Glutamatergic neuron (in vitro differentiated cells): ENCODE measurements around the gene RTN4. TPM values are rescaled to one million over a fixed set of nuclear protein-coding genes. Genes with fewer than 3 reads are reported as not detected.

Experiments used
- DNase-seq: peaks from one replicate; pipeline ENCODE4 v3.0.0; 2022
- H3K27ac Mint-ChIP-seq: one replicate; pipeline ENCODE4 v1.8.0; 2020; ENCODE audit warnings: mild to moderate bottlenecking, mixed read lengths, inconsistent platforms; ENCODE audit not compliant: unreplicated experiment
- H3K27me3 Mint-ChIP-seq: one replicate; pipeline ENCODE4 v1.8.0; 2020; ENCODE audit warnings: mild to moderate bottlenecking, moderate library complexity, mixed read lengths, inconsistent platforms; ENCODE audit not compliant: unreplicated experiment
- H3K36me3 Mint-ChIP-seq: one replicate; pipeline ENCODE4 v1.8.0; 2020; ENCODE audit warnings: mild to moderate bottlenecking, mixed read lengths, inconsistent platforms; ENCODE audit not compliant: unreplicated experiment
- H3K4me1 Mint-ChIP-seq: one replicate; pipeline ENCODE4 v1.8.0; 2020; ENCODE audit warnings: mild to moderate bottlenecking, low read depth, mixed read lengths, inconsistent platforms; ENCODE audit not compliant: unreplicated experiment
- H3K4me3 Mint-ChIP-seq: one replicate; pipeline ENCODE4 v1.8.0; 2020; ENCODE audit warnings: mild to moderate bottlenecking, mixed read lengths, inconsistent platforms; ENCODE audit not compliant: unreplicated experiment
- H3K9me3 Mint-ChIP-seq: one replicate; pipeline ENCODE4 v1.8.0; 2020; ENCODE audit warnings: mild to moderate bottlenecking, moderate library complexity, mixed read lengths, inconsistent platforms; ENCODE audit not compliant: unreplicated experiment
- CTCF ChIP-seq: fragments of 200-600 bp; sonication (generic); IDR thresholded peaks from one replicate; pipeline ENCODE4 v1.5.0; 2021; ENCODE audit not compliant: partially characterized antibody, unreplicated experiment
- total RNA-seq: library from RNA; stranded (reverse); fragmentation: NEBNext Ultra II Directional; extraction: Animal tissue kit (Norgen Biotek cat#: 25700); gene quantifications from one replicate; pipeline ENCODE4 v1.2.1, GENCODE V29; 2021; ENCODE audit not compliant: unreplicated experiment

Gene RTN4
- total RNA-seq, 1 donor from 2014 or later: 772 TPM

GRCh38 chr2:55025082-55025481 lies 25.2 kb downstream of the RTN4 start:
- H3K4me1 Mint-ChIP-seq: peaks cover 17% of the 10 kb centered on the region
- H3K27ac Mint-ChIP-seq: no peak overlapping the region
- no peak overlapping the region for H3K4me3 Mint-ChIP-seq
- no peaks in the 10 kb centered on the region for H3K9me3 Mint-ChIP-seq
- no peaks in the 10 kb centered on the region for H3K36me3 Mint-ChIP-seq
- DNase-seq: no peak
- peaks cover 2% of the 10 kb centered on the region for H3K27me3 Mint-ChIP-seq
- no peak for TF ChIP-seq CTCF

- Mint-ChIP-seq H3K27ac (no peak overlapping the region), H3K4me3 (no peak overlapping the region), H3K36me3 (no peaks in the 10 kb centered on the region)
Observed at GRCh38 chr2:55022476-55022875, 27.8 kb downstream of the RTN4 start.

GRCh38 chr2:55019526-55020258 lies 30.6 kb downstream of the RTN4 start:
- TF ChIP-seq CTCF: no peak
- Mint-ChIP-seq H3K4me3 (no peak overlapping the region), H3K27ac (no peak overlapping the region)

More at GRCh38 chr2:55022476-55022875, 27.8 kb downstream of the RTN4 start:
- Mint-ChIP-seq H3K27me3 (peaks cover 6% of the 10 kb centered on the region), H3K9me3 (no peaks in the 10 kb centered on the region), H3K4me1 (peaks cover 19% of the 10 kb centered on the region)
- TF ChIP-seq CTCF: no peak
- no peak for DNase-seq

GRCh38 chr2:55018619-55019018 lies 31.6 kb downstream of the RTN4 start:
- TF ChIP-seq CTCF: no peak
- H3K9me3 Mint-ChIP-seq: peaks cover 4% of the 10 kb centered on the region
- no peaks in the 10 kb centered on the region for H3K36me3 Mint-ChIP-seq
- H3K4me3 Mint-ChIP-seq: no peak overlapping the region
- H3K4me1 Mint-ChIP-seq: peaks cover 21% of the 10 kb centered on the region
- peaks cover 8% of the 10 kb centered on the region for H3K27me3 Mint-ChIP-seq
- H3K27ac Mint-ChIP-seq: no peak overlapping the region
- no peak for DNase-seq

More at GRCh38 chr2:55019526-55020258, 30.6 kb downstream of the RTN4 start:
- Mint-ChIP-seq H3K36me3 (no peaks in the 10 kb centered on the region), H3K4me1 (peaks cover 19% of the 10 kb centered on the region), H3K9me3 (peaks cover 4% of the 10 kb centered on the region), H3K27me3 (peaks cover 6% of the 10 kb centered on the region)
- no peak for DNase-seq

GRCh38 chr2:55017880-55018279 lies 32.4 kb downstream of the RTN4 start:
- Mint-ChIP-seq H3K9me3 (peaks cover 4% of the 10 kb centered on the region), H3K4me3 (no peak overlapping the region), H3K4me1 (peaks cover 26% of the 10 kb centered on the region), H3K27ac (no peak overlapping the region), H3K27me3 (peaks cover 8% of the 10 kb centered on the region), H3K36me3 (no peaks in the 10 kb centered on the region)
- no peak for DNase-seq
- TF ChIP-seq CTCF: no peak
